ENCODE data around the gene MPL.
A peak's percentile ranks its signal among the peaks of the same experiment; 100 is the strongest.

MPL gene

GRCh38 chr1:43381612-43382011 is 44.0 kb downstream of the MPL start:
- TF ChIP-seq GATA3 (IDR thresholded peaks at IDR 0.05; ENCODE audit: low read depth, low read length) (no peak), GATA2 (IDR thresholded peaks at IDR 0.05; ENCODE audit: low read depth, low read length) (no peak)

- no peak for TF ChIP-seq GATA3 (IDR thresholded peaks at IDR 0.05; ENCODE audit: low read depth, low read length)
Measured at GRCh38 chr1:43382027-43382779, 44.6 kb downstream of the MPL start.

GRCh38 chr1:43383449-43383848 is 45.8 kb downstream of the MPL start:
- TF ChIP-seq GATA2 (IDR thresholded peaks at IDR 0.05; ENCODE audit: low read depth, low read length) (no peak), GATA3 (IDR thresholded peaks at IDR 0.05; ENCODE audit: low read depth, low read length) (no peak)

- no peak for TF ChIP-seq GATA3 (IDR thresholded peaks at IDR 0.05; ENCODE audit: low read depth, low read length)
- no peak for TF ChIP-seq GATA2 (IDR thresholded peaks at IDR 0.05; ENCODE audit: low read depth, low read length)
Measured at GRCh38 chr1:43386676-43387075, 49.1 kb downstream of the MPL start.

GRCh38 chr1:43387976-43388599 is 50.5 kb downstream of the MPL start:
- TF ChIP-seq GATA2 (IDR thresholded peaks at IDR 0.05; ENCODE audit: low read depth, low read length), result no peak
- no peak for TF ChIP-seq GATA3 (IDR thresholded peaks at IDR 0.05; ENCODE audit: low read depth, low read length)

- TF ChIP-seq GATA3 (IDR thresholded peaks at IDR 0.05; ENCODE audit: low read depth, low read length) (no peak), GATA2 (IDR thresholded peaks at IDR 0.05; ENCODE audit: low read depth, low read length) (no peak)
Measured at GRCh38 chr1:43388613-43389012, 51.0 kb downstream of the MPL start.

- no peak for TF ChIP-seq GATA2 (IDR thresholded peaks at IDR 0.05; ENCODE audit: low read depth, low read length)
- no peak for TF ChIP-seq GATA3 (IDR thresholded peaks at IDR 0.05; ENCODE audit: low read depth, low read length)
Measured at GRCh38 chr1:43389326-43390313, 52.0 kb downstream of the MPL start, which contains the start of the genes MED8 and SZT2. Gene MED8, minus strand, starts transcription at chr1:43389800. Its CDS starts 36 bp downstream, at chr1:43389764. Gene SZT2, plus strand, starts transcription at chr1:43389899. Its CDS starts 70 bp downstream, at chr1:43389969.

GRCh38 chr1:43392702-43393101 is 55.1 kb downstream of the MPL start:
- TF ChIP-seq GATA2 (IDR thresholded peaks at IDR 0.05; ENCODE audit: low read depth, low read length) (no peak), GATA3 (IDR thresholded peaks at IDR 0.05; ENCODE audit: low read depth, low read length) (no peak)

- TF ChIP-seq GATA3 (IDR thresholded peaks at IDR 0.05; ENCODE audit: low read depth, low read length) (no peak), GATA2 (IDR thresholded peaks at IDR 0.05; ENCODE audit: low read depth, low read length) (no peak)
Measured at GRCh38 chr1:43395523-43395922, 57.9 kb downstream of the MPL start.

GRCh38 chr1:43396059-43396458 is 58.4 kb downstream of the MPL start:
- TF ChIP-seq GATA2 (IDR thresholded peaks at IDR 0.05; ENCODE audit: low read depth, low read length) (no peak), GATA3 (IDR thresholded peaks at IDR 0.05; ENCODE audit: low read depth, low read length) (no peak)

GRCh38 chr1:43398227-43398626 is 60.6 kb downstream of the MPL start:
- TF ChIP-seq GATA2 (IDR thresholded peaks at IDR 0.05; ENCODE audit: low read depth, low read length) (no peak), GATA3 (IDR thresholded peaks at IDR 0.05; ENCODE audit: low read depth, low read length) (no peak)

- no peak for TF ChIP-seq GATA3 (IDR thresholded peaks at IDR 0.05; ENCODE audit: low read depth, low read length)
- TF ChIP-seq GATA2 (IDR thresholded peaks at IDR 0.05; ENCODE audit: low read depth, low read length), result peak; percentile 39; the same call in 1 of the 2 replicates
Measured at GRCh38 chr1:43402089-43402865, 64.7 kb downstream of the MPL start.
